PFSK-1 (cell line): ENCODE measurements around the gene RGS7.

Source experiments
- FOXP2 ChIP-seq: optimal IDR thresholded peaks from 2 replicates; pipeline ENCODE3; 2011; ENCODE audit warnings: borderline replicate concordance, control low read depth, inconsistent platforms; ENCODE audit not compliant: insufficient read depth; ENCODE audit errors: extremely low read length, extremely low read depth
- POLR2AphosphoS5 ChIP-seq: IDR thresholded peaks from 2 replicates; pipeline ENCODE4 v1.6.1; 2012; ENCODE audit warnings: low read depth, mild to moderate bottlenecking, control low read depth, low read length, moderate library complexity
- SIN3A ChIP-seq: IDR thresholded peaks from 2 replicates; pipeline ENCODE4 v1.6.1; 2012; ENCODE audit warnings: mild to moderate bottlenecking, low read length, moderate library complexity, borderline replicate concordance; ENCODE audit not compliant: insufficient read depth
- TAF1 ChIP-seq: IDR thresholded peaks from 2 replicates; pipeline ENCODE4 v1.6.1; 2012; ENCODE audit warnings: low read length, control low read depth, borderline replicate concordance; ENCODE audit not compliant: insufficient read depth

- TF ChIP-seq POLR2AphosphoS5, result no peak
- no peak for TF ChIP-seq FOXP2
- no peak for TF ChIP-seq TAF1
- no peak for TF ChIP-seq SIN3A
Observed at GRCh38 chr1:241343956-241344355, 13.0 kb downstream of the RGS7 start.
